NCI-H460 (cell line): ENCODE data around the gene TSSC4. TPM values are rescaled to one million over a fixed set of nuclear protein-coding genes. Genes with fewer than 3 reads are reported as not detected.

Experiments
- DNase-seq: peaks from one replicate; pipeline ENCODE4 v3.0.0-alpha.2; 2016; ENCODE audit warnings: low read depth; ENCODE audit errors: extremely low read depth
- total RNA-seq: library from RNA; depleted of rRNA; stranded (reverse); fragments of >200 nt; shearing (Covaris generic); gene quantifications from 2 replicates; pipeline ENCODE4 v1.2.3, GENCODE V29; 2014

Gene TSSC4
- total RNA-seq, 1 experiment from 2014 or later = 27.9 TPM

DNA sequence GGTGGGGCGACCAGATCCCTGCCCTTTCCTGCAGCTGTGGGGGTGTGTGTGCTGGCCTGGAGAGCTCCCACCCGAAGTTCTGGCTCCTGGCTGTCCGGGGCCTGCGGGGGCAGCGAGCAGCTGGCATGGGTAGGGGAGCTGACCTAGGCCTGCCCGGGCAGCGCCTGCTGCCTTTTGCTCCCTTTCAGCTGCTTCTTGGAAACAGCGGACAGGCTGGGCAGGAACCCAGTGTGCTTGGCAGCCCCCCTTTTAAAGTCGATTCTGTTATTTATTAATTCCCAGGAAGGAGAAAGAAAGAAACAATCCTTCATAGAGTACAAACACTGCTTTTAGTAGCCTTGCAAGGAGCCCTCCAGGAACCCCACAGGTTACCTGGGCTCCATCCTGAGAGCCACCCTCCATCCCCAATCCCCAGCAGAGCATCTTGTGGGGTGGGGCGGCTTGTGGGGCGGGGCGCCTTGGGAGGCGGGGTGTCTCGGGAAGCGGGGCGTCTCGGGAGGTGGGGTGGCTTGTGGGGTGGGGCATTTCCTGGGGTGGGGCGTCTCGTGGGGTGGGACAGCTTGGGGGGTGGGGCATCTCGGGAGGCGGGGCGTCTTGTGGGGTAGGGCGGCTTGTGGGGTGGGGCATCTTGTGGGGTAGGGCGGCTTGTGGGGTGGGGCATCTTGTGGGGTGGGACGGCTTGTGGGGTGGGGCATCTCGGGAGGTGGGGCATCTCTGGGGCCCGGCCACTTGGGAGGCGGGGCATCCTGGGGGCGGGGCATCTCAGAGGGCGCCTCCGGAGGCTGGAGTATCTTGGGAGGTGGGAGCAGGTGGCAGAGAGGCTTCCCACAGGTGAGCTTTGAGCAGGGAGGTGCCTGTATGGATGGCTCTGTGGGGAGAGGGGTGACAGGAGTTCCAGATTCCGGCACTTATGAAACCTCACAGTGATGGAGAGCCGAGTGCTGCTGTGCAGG is 16.4 kb upstream of the TSSC4 start:
- DNase-seq = no peak

DNA sequence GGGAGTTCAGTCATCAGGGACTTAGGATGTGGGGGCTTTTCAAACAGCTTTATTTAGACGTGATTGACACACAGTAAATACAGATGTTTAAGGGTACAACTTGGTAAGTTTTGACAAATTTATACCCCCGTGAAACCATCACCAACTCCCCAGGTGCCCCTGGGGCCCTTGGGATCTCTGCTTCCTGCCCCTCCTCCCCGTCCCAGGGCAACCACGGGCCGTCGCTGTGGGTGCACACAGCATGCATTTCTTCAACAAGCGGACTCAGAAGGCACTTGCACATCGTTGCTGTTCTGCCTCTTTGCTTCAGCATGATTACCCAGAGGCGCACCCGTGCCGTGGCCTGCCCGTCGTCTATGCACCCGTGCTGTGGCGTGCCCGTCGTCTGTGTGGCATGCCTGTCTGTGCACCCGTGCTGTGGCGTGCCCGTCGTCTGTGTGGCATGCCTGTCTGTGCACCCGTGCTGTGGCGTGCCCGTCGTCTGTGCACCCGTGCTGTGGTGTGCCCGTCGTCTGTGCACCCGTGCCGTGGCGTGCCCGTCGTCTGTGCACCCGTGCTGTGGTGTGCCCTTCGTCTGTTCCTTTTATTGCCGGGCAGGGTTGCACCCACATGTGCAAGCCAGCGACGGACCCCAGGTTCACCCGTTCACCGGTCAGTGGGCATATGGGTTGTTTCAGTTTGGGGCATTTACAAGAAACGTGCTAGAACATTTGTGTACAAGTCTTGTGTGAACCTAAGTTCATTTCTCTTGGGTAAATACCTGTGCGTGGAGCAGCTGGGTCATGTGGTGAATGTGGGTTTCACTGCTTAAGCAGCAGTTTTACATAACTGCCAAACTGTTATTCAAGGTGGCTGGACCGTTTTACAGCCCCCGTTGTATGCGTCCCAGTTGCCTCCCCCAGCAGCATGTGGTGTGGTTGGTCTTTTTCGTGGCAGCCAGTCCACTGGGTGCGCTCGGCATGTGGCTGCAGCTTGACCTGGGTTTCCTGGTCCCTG is 15.1 kb upstream of the TSSC4 start:
- DNase-seq = no peak

DNA sequence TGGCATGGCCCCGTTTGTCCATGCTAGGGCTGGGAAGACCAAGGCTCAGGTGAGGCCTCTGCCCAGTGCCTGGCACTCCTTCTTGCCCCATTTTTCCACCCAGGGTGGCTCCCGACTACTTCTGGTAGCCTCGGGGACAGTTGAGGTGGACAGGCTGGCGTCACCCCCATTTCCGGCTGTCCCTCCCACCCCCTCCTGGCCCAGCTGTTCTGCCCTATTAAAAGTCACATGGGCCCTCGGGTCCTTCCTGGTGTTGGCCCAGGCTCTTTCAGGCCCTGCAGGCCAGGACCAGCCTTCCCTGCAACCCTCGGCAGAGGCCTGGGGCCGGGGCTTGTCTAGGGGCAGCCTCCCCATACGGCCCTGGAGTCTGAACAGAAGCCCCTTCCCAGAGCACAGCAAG is 14.0 kb upstream of the TSSC4 start:
- DNase-seq = no peak

DNA sequence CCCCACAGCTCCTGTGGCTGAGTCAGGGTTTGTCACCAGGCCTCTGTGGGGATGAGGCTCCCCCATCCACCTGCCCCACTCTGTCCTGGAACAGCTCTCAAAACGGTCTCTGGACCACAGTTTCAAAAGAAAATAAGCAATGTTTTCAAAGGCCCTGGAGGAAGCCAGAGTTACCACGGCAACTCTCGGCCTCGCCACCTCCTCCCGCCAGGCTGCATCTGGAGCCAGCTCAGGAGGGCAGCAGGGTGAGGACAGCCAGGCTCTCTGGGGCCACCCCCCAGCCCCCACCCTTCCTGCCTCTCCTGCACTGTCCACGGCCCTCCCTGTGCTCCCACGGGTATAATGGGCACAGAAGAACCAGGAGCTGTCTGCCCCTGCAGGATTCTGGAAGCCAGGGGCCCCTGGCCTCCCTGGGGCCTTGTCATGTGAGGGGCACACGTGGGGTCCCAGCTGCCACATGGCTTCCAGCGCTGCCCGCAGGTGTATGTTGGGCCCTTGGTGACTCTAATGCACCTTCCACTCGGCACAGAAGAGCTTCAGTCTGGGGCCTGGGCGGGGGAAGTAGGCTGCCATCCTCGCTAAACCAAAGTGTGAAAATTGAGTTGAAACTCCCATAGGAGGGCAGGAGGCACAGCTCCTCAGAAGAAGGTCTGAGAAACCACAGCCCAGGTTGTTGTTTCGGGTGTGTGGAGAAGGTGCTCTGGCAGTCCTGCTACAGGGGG is 13.1 kb upstream of the TSSC4 start:
- DNase-seq = no peak

DNA sequence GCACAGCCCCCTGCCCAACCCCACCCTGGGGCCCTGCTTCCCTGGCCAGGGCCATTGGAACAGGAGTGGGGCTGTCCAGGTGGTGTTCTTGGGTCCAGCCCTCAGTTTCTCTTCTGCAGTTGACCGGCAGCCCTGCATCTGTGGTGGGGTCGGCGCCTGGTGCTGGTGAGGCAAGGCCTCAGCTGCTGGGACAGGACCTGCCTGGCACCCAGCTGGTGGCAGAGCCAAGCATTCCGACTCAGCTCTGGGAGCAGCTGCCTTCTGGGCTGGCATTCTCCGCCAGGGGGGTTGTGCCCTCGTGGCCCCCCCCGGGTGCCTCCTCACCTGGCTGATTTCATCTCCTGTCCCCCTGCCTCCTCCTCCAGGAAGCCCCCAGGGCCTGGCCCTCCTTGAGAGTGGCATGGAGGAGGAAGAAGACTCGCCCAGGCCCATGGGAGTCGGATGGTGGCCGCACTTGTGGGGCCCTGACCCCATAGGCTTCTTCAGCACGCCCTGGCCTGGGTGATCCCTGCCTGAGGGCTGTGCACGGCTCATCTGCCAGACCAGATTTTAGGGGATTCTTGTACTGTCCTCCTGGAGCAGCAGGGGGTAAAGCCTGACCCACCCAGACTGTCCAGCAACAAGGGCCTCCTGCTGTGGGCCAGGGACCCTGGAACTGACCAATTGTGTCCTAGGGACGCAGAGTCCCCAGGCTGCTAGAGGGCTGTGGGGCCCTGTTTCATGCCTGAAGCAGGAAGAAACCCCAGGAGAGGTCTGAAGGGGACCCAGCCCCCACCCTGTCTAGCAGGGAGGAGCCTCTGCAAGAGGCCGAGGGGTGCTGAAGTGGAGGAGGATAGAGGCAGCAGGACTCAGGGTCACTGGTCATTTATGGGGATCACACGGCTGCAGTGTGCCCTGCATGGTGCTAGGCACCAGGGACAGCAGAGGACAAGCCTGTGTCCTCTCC is 11.8 kb upstream of the TSSC4 start:
- DNase-seq = no peak

DNA sequence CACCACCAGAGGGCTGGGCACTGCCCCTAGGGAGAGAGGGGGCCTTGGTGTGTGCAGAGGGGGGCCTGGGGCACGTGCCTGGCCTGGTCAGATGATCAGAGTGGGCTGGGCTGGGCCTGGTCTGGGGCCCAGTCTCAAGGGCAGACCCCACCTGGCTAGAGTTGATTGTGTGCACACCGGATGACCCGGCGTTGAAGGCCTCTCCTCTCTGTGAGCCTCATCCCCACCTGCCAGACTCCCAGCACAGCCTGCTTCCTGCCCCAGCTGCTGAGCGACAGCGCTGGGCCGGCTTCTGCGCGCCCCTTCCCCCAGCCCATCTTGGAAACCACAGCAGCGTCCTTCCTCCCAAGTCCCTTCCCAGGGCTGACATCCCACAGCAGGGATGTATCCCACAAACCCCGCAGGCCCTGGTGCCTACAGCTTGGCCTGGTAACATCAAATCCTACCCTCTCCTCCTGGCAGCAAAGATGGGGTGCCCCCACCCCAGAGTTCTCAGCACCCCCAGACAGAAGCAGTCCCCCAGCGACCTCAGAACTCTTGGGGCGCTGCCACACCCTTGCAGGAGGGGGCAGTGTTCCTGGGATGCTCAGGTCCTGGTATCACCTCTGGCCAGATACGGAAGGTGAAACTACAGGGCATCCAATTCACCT is 11.0 kb upstream of the TSSC4 start:
- no peak for DNase-seq

DNA sequence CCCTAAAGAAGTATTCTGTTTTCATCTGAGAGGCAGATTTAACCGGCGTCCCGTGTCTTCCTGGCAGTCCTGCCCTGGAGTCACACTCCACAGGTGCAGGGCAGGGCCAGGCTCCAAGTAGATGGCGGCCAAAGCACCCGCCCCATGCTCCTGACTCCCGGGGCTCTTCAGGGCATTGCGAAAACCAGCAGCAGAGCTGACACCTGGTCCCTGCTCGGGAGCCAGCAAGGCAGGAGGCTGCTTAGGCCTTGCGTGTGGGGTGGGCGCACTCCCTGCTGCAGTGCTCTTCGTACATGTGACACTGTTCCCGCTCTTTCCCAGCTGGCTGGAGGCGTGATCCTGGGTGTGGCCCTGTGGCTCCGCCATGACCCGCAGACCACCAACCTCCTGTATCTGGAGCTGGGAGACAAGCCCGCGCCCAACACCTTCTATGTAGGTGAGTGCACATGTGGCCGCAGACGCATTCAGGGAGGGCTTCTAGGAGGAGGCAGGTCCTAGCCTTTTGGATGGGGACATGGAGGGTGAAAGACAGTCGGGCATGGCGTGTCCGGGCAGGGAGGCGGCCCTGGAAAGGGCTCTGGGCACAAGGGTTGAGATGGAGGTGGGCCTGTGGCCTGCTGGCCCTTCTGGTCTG is 10.3 kb upstream of the TSSC4 start:
- DNase-seq = no peak

DNA sequence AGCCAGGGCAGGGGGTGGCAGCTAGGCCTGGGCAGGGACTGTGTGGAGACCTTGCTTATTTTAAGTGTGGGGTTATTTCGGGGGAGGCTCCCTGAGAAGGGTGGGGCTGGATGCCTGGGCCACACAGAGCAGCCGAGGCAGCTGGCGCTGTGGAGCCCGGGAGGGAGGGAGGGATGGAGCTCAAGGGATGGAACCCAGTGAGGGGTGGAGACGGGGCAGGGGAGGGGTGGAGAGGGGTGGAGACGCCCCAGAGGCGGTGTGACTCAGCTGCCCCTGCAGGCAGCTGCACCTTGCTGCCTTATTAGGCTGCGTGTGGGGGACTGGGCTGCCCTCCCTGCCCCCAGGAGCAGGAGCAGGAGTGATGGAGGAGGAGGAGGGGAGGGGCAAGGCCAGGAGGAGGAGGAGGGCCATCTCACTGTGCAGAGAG is 9.8 kb upstream of the TSSC4 start:
- DNase-seq = no peak

DNA sequence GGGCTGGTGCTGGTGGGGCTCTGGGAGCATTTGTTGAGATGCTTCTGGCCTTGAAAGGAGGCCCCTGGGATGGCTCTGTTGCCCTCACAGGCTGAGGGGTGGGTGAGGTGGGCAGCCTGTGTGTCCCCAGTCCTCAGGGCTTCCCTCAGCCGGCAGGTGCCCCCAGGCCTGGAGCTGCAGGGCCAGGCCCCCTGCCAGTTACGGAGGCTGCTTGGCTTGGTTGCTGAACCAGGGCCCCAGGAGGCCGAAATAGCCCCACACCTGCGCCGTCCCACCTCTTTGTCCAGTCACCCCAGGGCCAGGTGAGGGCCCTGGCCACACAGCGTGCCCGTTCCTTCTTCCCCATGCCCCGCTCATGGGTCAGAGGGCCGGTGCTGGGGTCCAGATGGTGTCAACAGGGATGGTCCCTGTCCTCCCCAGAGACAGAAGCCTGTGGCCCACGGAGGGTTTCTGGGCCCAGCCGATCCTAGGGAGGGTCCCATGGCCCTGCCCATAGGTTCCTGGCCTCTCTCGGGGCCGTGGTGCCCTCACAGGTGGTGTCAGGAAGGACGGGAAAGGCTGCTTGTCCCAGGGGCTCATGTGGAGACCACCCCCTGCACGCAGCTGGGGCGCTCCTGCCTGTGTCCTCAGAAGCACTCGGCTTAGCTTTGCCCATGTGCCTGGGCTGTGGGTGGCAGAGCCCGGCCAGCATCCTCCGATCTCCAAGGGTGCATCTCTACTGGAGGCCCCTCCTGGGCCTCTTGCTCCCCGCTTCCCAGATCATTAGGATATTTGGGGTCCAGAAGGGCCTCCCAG is 9.2 kb upstream of the TSSC4 start:
- no peak for DNase-seq

DNA sequence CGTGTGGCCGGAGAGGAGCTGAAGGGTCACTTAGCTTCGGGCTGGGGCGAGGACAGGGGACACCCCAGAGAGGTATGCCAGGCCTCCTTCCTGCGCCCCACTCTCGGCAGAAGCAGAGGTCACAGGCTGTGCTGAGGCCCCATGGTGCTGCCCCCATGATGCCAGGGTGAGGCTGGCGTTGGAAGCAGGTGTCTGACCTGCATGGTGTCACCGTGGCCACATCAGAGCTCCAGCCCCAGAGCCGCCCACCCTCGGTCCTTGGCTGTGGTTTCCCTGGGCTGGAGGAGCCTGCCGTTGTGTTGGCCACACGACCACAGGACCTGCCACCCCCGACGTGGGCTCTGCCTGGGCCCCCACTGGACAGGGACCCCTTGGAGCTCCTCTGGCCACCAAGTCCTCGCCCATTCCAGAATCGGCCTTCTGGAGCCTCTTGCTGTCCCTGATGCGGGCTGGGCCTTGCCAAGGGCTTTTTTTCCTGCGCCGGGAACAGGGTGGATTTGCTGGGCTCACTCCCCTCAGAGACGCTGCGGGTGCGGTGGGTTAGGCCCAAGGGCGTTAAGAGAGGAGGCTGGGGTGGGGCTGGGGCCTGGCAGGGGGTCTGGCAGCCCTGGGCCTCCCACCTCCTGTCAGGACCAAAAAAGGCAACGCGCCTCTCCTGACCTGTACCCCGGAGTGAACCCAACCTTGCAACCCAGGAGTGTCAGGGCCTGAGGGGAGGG is 8.2 kb upstream of the TSSC4 start:
- no peak for DNase-seq

DNA sequence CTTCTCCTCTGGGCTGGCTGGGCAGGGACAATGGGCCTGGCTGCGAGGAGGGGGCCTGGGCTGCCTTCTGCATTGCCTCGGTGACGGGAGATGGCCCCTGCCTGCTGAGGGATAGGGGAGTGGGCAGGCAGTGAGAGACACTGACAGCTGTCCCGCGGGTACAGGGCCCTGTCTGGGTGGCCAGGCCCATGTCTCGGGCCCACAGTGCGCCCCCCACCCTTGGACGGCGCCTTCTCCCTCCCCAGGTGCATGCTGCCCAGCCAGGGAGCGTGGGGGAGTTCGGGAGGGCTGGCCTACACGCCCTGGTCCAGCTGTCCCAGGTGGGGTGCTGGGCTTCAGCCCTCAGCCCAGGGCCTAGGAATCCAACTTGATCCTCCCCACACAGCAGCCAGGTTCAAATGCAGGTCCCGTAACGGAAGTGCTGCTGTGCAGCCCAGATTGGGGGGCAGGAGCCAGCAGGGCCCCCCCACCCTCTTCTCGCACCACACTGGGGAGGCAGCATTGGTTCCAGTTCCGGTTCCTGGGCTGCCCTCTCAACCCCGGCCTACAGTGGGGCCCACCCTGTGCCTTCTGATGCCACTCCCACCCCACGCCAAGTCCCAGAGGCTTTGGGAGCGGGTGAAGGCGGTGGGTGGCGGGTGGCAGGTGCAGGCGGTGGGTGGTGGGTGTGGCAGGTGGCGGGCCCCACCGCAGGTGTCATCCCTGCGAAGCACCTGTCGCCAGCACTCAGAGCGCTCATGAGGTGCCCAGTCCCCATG is 7.3 kb upstream of the TSSC4 start:
- no peak for DNase-seq

DNA sequence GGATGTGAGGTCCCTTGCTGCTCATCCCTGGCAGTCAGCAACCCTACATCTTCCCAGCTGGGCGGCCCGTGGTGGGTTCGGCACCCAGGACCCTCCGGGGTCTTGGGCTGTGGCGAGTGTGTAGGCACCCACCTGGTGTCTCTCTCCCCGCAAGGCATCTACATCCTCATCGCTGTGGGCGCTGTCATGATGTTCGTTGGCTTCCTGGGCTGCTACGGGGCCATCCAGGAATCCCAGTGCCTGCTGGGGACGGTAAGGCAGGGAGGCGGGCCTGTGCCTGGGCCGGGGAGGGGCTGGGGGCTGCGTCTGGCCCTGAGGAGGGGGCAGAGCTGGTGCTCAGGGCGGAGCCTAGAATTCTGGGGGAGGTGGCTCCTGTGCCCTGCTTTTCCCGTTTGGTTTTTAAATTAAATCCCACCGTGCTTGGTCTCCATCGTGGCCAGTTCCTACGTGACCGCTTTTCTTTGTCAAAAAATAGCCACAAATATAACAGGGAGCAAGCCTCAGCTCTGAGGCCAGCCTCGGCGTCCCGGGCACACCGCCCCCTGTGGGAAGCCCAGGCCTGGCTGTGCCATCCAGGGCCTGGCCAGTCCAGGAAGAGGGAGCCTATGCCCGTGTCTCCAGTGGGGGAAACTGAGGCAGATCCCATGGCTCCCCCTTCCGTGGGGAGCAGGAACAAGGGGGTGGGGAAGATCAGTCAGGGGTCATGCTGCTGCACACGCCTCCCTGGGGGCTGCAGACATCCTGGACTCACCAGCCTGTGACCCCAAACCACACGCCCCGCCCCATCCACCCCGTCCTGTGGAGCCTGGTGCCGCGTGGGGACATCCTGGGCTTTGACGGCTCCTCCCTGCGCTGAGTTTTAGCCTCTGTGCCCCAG is 6.4 kb upstream of the TSSC4 start:
- DNase-seq = no peak

DNA sequence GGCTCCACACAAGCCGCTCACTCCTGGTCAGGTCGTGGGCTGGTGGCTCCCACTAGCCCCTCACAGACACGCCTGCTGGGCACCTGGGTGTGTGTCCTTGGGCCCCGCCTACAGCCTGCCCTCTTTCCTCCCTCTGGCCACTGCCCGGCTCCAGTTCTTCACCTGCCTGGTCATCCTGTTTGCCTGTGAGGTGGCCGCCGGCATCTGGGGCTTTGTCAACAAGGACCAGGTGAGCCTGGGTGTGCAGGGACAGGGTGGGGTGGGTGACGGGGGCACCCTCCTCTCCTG is 5.8 kb upstream of the TSSC4 start:
- no peak for DNase-seq

DNA sequence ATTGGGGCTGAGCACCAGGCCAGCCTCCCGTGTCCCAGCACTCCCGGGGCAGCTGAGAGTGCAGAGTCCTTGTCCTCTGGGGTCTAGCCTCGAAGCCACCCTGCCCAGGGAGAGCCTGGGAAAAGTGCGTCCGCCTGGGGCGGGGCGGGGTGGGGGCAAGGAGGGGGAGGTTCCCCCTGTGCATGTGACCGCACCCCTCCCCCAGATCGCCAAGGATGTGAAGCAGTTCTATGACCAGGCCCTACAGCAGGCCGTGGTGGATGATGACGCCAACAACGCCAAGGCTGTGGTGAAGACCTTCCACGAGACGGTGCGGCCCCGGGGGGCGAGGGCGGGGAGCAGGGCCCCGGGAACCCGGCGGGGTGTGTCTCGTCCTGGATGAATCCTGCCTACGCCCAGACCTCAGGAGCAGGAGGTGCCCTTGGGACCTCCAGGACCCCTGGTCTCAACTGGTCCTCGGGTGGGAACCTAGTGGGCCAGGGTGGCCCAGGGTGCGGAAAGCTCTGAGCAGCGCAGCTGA is 5.3 kb upstream of the TSSC4 start:
- DNase-seq = no peak

DNA sequence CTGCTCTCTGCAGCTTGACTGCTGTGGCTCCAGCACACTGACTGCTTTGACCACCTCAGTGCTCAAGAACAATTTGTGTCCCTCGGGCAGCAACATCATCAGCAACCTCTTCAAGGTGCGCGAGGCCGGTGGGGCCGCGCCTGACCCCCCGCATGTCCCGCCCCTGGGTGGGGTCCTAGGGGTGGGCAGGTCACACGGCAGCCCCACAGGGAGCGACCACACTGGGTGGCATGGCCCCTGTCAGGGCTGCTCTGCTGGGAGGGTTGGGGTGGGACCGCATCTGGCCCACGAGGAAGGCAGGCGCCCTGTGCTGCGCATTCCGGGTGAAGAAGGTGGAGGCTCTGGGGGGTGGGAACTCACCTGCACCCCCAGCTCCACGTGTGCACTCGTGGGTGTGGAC is 4.7 kb upstream of the TSSC4 start:
- no peak for DNase-seq
